ENCODE results near the gene TBC1D17. TPM values are rescaled to one million over a fixed set of nuclear protein-coding genes. Genes with fewer than 3 reads are reported as not detected.

The TBC1D17 gene
- total RNA-seq, 5 donors from 2014 or later (not counting 1 experiment from before 2014, with no cell fraction given): 46.5 to 102 (median 88.6) TPM

DNA sequence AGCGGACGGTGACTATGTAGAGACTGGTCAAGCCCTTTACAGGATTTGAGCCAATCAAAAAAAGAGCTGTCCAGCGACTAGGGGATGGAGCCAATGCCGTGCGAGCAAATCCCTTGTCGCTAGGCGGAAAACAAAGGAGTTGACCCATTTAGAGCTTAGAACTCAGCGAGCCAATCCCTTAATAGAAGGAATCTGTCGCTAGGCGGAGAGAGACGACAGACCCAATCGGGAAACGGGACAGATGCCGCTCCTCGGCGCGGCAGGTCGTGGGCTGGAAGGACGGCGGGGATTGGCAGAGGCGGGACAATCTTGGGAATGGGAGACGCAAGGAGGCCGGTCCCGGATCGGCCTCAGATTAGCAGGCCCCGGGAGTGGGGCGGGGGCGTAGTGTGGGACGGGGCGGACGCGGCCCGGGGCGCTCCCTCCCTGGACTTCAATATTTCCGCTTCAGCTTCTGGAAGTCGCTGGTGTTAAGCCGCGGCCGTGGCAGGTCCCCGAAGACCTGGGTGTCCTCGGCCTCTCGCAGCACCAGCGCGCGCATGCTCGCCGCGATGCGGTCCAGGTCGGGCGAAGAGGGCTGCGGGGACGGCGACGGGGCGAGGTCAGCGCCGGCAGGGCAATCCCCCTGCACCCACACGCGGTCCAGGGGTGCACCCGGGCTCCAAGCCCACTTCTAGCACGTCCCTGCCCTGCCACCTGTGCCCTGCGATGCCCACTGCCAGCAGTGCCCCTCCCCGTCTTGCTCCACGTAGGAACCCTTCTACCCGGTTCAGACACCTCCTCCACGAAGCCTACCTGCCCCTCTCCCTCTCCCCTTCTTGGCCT, 7.8 kb upstream of the TBC1D17 start:
- Mint-ChIP-seq H3K4me3 (no peak overlapping the region), H3K27me3 (no peaks in the 10 kb centered on the region), H3K27ac (peak overlapping the region; percentile 83 to 86), H3K36me3 (peaks cover 2% of the 10 kb centered on the region), H3K4me1 (peaks cover 39 to 53% (median 51%) of the 10 kb centered on the region in 3 donors), H3K9me3 (no peaks in the 10 kb centered on the region)
- peak; percentile 75 to 81 (median 80) for ATAC-seq (replicated peaks in 1 of 4)
- under 1% methylated on average over 67 of the region's 67 CpGs for WGBS (ENCODE audit: insufficient coverage)
- peak overlapping the region; percentile 79 for H3K27ac ChIP-seq (ENCODE audit: low read length)
- peaks cover 13 to 54% of the 10 kb centered on the region in 2 experiments for H3K4me1 ChIP-seq (ENCODE audit: control insufficient read depth in 1 of 2, extremely low read depth in 1 of 2, insufficient read depth in 2 of 2, low read length in 2 of 2)
- ChIA-PET POLR2A (interaction anchor here (0.6 to 1.0 kb wide), 10 partner anchors 16 to 1511 kb away, joined by 3 to 12 read pairs (median 4); partner anchors contain the start of genes AP2A1 (in 1 of the 2), IL4I1 (in 1 of the 2), MED25 (in 1 of the 2) and PTOV1 (in 1 of the 2)), CTCF (interaction anchor here (0.6 to 0.9 kb wide), 5 partner anchors 17 to 311 kb away, joined by 3 to 5 read pairs (median 4); partner anchors contain the start of genes AP2A1 (in 1 of the 2) and PTOV1 (in 1 of the 2))
- no peaks in the 10 kb centered on the region for H3K27me3 ChIP-seq (replicated peaks in 1 of 2; ENCODE audit: control insufficient read depth in 2 of 2, extremely low read depth in 1 of 2, insufficient read depth in 2 of 2, low read length in 1 of 2)
- no peaks in the 10 kb centered on the region for H3K9me3 ChIP-seq
- peaks cover 0 to 9% of the 10 kb centered on the region in 2 donors for H3K36me3 ChIP-seq (ENCODE audit: control insufficient read depth in 2 of 2, extremely low read depth in 1 of 2, insufficient read depth in 1 of 2, low read length in 1 of 2)
- peak; percentile 77 to 95 (median 84) for DNase-seq
- H3K4me3 ChIP-seq (ENCODE audit: control insufficient read depth in 1 of 2, extremely low read depth in 1 of 2, low read length in 1 of 2): peak overlapping the region; percentile 64 to 69

DNA sequence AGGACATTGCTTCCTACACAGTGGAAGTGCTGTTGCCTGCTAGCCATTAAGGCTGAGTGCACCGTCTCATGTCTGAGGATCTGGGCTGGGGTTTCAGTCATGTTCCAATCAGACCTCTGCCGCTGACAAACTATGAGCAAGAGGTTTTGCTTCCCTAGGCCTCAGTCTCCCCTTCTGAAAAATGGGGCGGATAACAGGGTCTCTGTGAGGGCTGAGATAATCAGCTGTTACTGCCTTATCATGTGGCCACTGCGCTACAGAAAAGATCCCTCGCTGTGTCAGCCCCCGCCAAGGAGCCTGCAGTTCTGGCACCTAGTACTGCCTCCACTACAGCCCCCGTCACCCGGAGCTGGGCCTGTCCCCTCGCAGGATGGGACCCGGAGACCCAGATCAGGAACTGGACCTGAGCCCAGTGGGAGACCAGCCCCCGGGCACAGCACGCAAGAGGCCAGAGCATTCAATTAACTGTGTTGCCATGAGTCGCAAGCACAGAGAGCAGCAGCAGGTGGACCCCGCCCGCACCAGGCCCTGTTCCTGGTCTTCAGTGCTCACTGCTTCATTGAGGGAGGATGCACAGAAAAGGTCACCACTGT, 7.1 kb upstream of the TBC1D17 start:
- WGBS (ENCODE audit: insufficient coverage): 89% methylated on average over 13 of the region's 15 CpGs
- POLR2A ChIA-PET: interaction anchor here in 1 of 2 donors (0.7 kb wide), 1 partner anchor 312 kb away, joined by 3 read pairs; no protein-coding TSS in a partner anchor
- CTCF ChIA-PET: interaction anchor here in 1 of 2 donors (0.6 kb wide), 1 partner anchor 17 kb away, joined by 5 read pairs; no protein-coding TSS in a partner anchor
- H3K36me3 Mint-ChIP-seq: no peaks in the 10 kb centered on the region
- Histone ChIP-seq H3K27ac (ENCODE audit: low read length) (peak overlapping the region; percentile 79), H3K9me3 (no peaks in the 10 kb centered on the region), H3K4me3 (ENCODE audit: control insufficient read depth in 1 of 2, extremely low read depth in 1 of 2, low read length in 1 of 2) (peak overlapping the region; percentile 64 to 69), H3K36me3 (ENCODE audit: control insufficient read depth in 2 of 2, extremely low read depth in 1 of 2, insufficient read depth in 1 of 2, low read length in 1 of 2) (peaks cover 0 to 3% of the 10 kb centered on the region in 2 donors), H3K27me3 (replicated peaks in 1 of 2; ENCODE audit: control insufficient read depth in 2 of 2, extremely low read depth in 1 of 2, insufficient read depth in 2 of 2, low read length in 1 of 2) (no peaks in the 10 kb centered on the region), H3K4me1 (ENCODE audit: control insufficient read depth in 1 of 2, extremely low read depth in 1 of 2, insufficient read depth in 2 of 2, low read length in 2 of 2) (peaks cover 13 to 52% of the 10 kb centered on the region in 2 experiments)
- no peak overlapping the region for H3K4me3 Mint-ChIP-seq
- H3K27ac Mint-ChIP-seq: peak overlapping the region; percentile 83 to 86
- DNase-seq (no peak), ATAC-seq (replicated peaks in 1 of 4) (no peak)
- no peaks in the 10 kb centered on the region for H3K27me3 Mint-ChIP-seq
- H3K9me3 Mint-ChIP-seq: no peaks in the 10 kb centered on the region
- H3K4me1 Mint-ChIP-seq: peaks cover 37 to 50% (median 47%) of the 10 kb centered on the region in 3 donors

DNA sequence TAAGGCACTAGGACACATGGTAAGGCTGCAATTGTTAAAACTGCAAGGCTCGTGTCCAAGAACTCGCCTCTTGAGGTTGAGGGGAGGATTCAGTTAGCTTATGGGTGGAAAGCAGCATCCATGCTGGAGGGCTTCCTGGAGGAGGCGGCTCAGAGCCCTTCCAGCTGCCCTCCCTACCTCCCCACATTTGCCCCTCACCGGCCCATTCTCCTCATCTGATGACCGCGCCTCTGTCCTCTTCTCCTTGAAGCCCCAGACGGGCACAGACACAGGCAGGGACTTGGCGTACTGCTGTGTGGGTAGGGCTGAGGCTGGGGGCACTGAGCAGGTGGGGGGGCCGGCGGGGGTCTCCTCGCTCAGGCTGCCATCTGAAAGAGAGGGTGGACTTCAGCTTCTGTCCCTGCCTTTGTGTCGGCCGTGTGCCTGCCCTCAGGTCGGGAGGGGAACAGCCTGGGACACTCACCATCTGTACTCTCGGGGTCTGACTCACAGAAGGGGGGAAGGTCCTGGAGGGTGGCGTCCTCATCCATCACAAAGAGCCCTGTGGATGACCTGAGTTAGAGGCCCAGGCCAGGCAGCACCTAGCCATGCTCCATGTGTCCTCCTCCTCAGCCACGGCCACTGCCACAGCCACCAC, 6.0 kb upstream of the TBC1D17 start:
- Histone ChIP-seq H3K9me3 (no peaks in the 10 kb centered on the region), H3K36me3 (ENCODE audit: control insufficient read depth in 2 of 2, extremely low read depth in 1 of 2, insufficient read depth in 1 of 2, low read length in 1 of 2) (peaks cover 0 to 3% of the 10 kb centered on the region in 2 donors), H3K27ac (ENCODE audit: low read length) (no peak overlapping the region), H3K4me3 (ENCODE audit: control insufficient read depth in 1 of 2, extremely low read depth in 1 of 2, low read length in 1 of 2) (no peak overlapping the region), H3K27me3 (replicated peaks in 1 of 2; ENCODE audit: control insufficient read depth in 2 of 2, extremely low read depth in 1 of 2, insufficient read depth in 2 of 2, low read length in 1 of 2) (no peaks in the 10 kb centered on the region), H3K4me1 (ENCODE audit: control insufficient read depth in 1 of 2, extremely low read depth in 1 of 2, insufficient read depth in 2 of 2, low read length in 2 of 2) (peaks cover 12 to 50% of the 10 kb centered on the region in 2 experiments)
- Mint-ChIP-seq H3K27me3 (no peaks in the 10 kb centered on the region), H3K36me3 (no peaks in the 10 kb centered on the region), H3K9me3 (no peaks in the 10 kb centered on the region), H3K27ac (peak overlapping the region in 1 of 2 donors; percentile 65), H3K4me1 (peaks cover 34 to 46% (median 42%) of the 10 kb centered on the region in 3 donors), H3K4me3 (peak overlapping the region in 1 of 3 donors; percentile 43)
- ChIA-PET POLR2A (no interaction called here), CTCF (interaction anchor here in 1 of 2 donors (0.6 kb wide), 1 partner anchor 67 kb away, joined by 3 read pairs; no protein-coding TSS in a partner anchor)
- no peak for ATAC-seq (replicated peaks in 1 of 4)
- 83% methylated on average over 4 of the region's 17 CpGs for WGBS (ENCODE audit: insufficient coverage)
- no peak for DNase-seq

DNA sequence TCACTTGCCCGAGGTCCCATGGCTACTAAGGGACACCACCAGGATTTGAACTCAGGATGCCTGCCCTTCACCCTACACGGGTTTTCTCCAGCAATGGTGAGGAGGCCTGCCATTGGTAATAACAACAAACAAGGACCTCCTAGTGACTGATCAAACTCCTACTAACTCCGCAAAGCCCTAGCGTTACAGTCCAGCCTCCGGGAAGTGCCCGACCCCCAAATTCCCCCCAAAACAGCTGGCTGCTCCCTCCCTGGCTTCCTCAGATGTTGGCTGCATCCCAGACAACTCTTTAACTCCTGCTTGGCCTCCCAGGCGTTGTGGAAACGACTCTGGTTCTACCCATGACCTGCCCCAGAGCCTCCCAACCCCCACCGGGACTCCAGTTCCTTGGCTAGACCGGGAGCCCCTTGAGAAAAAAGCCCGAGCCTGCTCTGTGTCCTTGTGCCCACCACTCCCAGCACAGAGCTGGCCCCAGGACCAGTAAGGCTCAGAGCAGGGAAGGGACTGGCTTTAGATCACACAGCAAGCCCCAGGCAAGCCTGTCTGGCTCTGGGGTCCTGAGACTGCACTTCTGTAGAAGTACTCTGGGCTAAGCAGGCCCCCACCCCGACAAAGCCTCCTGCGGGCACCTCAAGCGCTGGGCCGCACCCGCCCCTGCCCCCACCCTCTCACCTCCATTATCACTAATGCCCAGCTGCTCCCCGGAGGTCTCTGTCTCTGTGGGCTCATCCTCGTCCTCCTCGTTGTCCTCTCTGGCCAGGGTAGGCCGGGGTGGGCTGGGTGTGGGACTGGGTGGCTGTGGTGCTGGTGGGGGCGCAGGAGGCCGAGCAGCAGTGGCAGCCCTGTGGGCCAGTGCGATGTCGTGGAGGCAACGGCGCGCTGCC, 5.0 kb upstream of the TBC1D17 start:
- CTCF ChIA-PET: interaction anchor here in 1 of 2 donors (0.6 kb wide), 1 partner anchor 66 kb away, joined by 3 read pairs; no protein-coding TSS in a partner anchor
- Mint-ChIP-seq H3K9me3 (no peaks in the 10 kb centered on the region), H3K4me1 (peaks cover 26 to 39% (median 36%) of the 10 kb centered on the region in 3 donors), H3K36me3 (no peaks in the 10 kb centered on the region), H3K27ac (peak overlapping the region in 1 of 2 donors; percentile 65), H3K27me3 (no peaks in the 10 kb centered on the region), H3K4me3 (peak overlapping the region in 1 of 3 donors; percentile 43)
- no peaks in the 10 kb centered on the region for H3K9me3 ChIP-seq
- WGBS (ENCODE audit: insufficient coverage): 94% methylated on average over 20 of the region's 27 CpGs
- H3K4me1 ChIP-seq (ENCODE audit: control insufficient read depth in 1 of 2, extremely low read depth in 1 of 2, insufficient read depth in 2 of 2, low read length in 2 of 2): peaks cover 9 to 42% of the 10 kb centered on the region in 2 experiments
- no peaks in the 10 kb centered on the region for H3K27me3 ChIP-seq (replicated peaks in 1 of 2; ENCODE audit: control insufficient read depth in 2 of 2, extremely low read depth in 1 of 2, insufficient read depth in 2 of 2, low read length in 1 of 2)
- no peak overlapping the region for H3K27ac ChIP-seq (ENCODE audit: low read length)
- POLR2A ChIA-PET: no interaction called here
- ATAC-seq (replicated peaks in 1 of 4) (no peak), DNase-seq (no peak)
- H3K36me3 ChIP-seq (ENCODE audit: control insufficient read depth in 2 of 2, extremely low read depth in 1 of 2, insufficient read depth in 1 of 2, low read length in 1 of 2): peaks cover 0 to 3% of the 10 kb centered on the region in 2 donors
- no peak overlapping the region for H3K4me3 ChIP-seq (ENCODE audit: control insufficient read depth in 1 of 2, extremely low read depth in 1 of 2, low read length in 1 of 2)

DNA sequence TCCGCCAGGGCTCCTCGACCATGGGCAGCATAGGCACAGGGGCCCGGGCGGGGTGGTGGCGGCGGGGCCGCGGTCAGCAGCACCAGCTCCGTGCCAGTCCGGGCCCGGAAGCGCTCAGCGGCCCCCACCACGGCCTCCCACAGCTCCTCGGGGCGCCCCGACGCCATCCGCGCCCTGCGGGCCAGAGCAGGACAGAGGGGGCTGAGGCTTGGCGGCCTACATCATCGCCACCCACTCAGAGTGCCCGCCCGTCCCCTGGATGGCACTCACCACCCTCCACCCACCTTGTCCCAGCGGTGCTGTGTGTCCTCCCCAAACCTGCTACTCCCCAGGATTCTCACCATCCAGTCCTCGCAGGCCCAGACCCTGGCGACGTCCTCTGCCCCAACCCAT, 4.4 kb upstream of the TBC1D17 start:
- DNase-seq (no peak), ATAC-seq (replicated peaks in 1 of 4) (no peak)
- WGBS (ENCODE audit: insufficient coverage): 96% methylated on average over 23 of the region's 29 CpGs
- H3K27ac ChIP-seq (ENCODE audit: low read length): no peak overlapping the region
- Mint-ChIP-seq H3K9me3 (no peaks in the 10 kb centered on the region), H3K36me3 (peaks cover 2% of the 10 kb centered on the region), H3K4me1 (peaks cover 23 to 36% (median 32%) of the 10 kb centered on the region in 3 donors), H3K27ac (no peak overlapping the region), H3K4me3 (no peak overlapping the region), H3K27me3 (no peaks in the 10 kb centered on the region)
- peaks cover 0 to 3% of the 10 kb centered on the region in 2 donors for H3K36me3 ChIP-seq (ENCODE audit: control insufficient read depth in 2 of 2, extremely low read depth in 1 of 2, insufficient read depth in 1 of 2, low read length in 1 of 2)
- H3K27me3 ChIP-seq (replicated peaks in 1 of 2; ENCODE audit: control insufficient read depth in 2 of 2, extremely low read depth in 1 of 2, insufficient read depth in 2 of 2, low read length in 1 of 2): no peaks in the 10 kb centered on the region
- H3K4me3 ChIP-seq (ENCODE audit: control insufficient read depth in 1 of 2, extremely low read depth in 1 of 2, low read length in 1 of 2): no peak overlapping the region
- POLR2A ChIA-PET: no interaction called here
- CTCF ChIA-PET: no interaction called here
- H3K9me3 ChIP-seq: no peaks in the 10 kb centered on the region
- peaks cover 10 to 39% of the 10 kb centered on the region in 2 experiments for H3K4me1 ChIP-seq (ENCODE audit: control insufficient read depth in 1 of 2, extremely low read depth in 1 of 2, insufficient read depth in 2 of 2, low read length in 2 of 2)
